NCI-H2171 treated with DMSO at 0.1 percent for 48 hours (cell line): ENCODE measurements around the gene SH3RF2.

Experiments used
- DNase-seq: peaks from one replicate; lab custom pipeline; 2025; lab: John Stamatoyannopoulos, UW

Gene SH3RF2

DNA sequence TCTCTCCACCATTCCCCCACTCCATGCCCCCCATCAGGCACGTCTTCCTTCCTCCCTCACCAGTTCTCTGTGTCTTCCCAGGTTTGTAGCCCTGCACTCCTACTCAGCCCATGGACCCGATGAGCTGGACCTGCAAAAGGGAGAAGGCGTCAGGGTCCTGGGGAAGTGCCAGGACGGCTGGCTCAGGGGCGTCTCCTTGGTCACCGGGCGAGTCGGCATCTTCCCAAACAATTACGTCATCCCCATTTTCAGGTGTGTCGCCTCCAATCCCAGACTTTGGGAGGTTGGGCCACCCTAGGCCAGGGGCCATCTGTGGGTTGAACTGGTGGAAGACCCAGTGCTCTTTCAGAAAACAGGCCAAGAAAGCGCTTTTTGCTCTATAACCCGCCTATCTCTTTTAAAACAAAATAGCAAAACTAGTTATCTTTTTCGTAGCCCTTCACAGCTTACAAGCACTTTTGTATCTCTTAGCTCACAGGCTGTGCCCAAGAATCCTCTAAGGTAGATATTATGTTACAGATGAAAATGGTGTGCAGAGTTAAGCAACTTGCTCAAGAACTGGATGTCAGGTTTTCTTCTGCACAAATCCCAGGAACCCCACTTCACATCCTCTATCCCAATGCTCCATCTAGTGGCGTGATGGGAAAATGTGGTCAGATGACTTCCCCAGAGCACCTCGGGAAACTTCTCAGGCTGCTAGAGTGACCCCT is 112.8 kb downstream of the SH3RF2 start:
- peak; percentile 24 for DNase-seq

DNA sequence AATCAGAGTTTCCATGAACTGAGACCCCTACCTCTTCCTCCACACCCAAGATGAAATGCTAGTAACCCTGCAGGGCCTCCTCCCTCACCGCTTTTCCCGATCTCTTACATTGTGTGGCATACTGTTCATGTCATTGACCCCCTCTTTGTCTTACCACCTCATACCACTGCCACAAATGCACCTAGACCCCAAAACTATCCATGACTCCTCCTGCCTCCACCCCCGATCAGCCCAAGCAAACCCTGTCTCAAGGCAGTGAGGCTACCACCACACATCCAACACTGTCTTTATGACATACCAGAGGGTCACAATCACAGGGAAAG is 113.3 kb downstream of the SH3RF2 start:
- DNase-seq = no peak

DNA sequence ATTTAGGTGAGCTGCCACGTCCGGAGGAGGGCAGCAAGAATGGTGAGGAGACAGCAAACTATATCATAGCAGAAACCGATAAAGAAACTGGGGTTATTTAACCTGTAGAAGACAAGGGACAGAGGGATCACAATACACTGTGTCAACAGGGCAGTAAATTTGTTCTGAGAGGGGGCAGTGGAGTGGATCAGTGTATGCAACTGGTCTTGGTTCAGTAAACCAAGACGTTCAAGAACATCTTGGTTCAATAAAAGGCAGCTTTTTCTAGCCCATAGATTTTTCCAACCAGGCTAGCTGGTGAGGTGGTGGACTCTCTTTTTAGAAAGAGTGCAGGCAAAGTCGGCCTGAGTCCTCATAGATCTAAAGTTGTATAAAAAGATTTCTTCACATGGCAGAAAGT is 113.7 kb downstream of the SH3RF2 start:
- DNase-seq = no peak

DNA sequence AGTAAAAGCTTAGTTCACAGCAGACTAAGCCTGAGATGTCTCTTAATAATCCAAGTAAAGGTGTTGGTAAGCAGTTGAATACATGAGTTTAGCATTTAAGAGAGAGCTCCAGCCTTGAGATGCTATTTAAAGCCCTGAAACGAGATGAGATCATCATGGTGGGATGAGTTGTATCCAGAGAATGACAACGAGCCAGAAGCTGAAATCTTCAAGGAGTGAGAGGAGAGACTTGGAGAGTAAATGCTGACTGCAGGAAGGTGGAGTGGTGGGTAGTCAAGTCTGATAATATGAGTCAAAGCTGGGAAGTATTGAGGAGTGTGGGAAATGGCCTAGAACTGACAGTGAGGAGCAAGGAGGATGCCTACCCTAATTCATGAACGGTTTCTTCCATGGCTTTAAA is 115.3 kb downstream of the SH3RF2 start:
- no peak for DNase-seq

DNA sequence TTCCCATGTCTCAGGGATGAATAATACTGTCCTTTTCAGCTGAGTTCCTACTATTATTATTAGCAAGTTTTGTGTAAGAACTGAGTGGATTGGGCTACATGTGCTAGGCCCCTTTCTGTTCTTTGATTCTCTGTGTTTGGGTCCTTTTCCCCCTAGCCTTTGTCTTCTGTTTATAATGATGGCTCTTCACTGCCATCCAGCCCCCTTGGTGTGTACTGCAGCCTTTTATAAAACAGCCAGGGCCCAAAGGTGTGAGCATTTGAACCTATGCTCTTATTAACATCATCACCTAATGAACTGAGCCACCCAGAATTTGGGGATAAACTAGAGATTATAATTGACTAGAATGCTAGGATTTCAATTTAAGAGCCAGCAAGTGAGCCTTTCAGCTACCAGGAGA is 116.4 kb downstream of the SH3RF2 start:
- DNase-seq = no peak

DNA sequence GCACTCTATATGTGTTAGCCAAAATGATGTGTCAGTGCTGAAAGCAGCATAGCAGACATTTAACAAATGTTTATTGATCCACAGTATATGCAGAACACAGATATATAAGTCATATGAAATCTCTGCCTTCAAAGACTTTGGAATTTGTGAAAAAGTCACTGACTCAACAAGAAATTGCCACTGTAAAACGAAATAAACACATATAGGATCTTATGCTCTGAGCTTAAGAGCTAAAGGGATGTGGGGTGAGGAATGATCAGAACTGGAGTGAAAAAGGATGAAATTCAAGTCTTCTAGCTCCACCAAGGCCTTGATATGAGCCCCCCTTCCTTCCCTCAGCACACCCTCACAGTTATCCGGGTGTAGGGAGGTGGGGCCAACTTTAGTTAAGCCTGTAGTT is 119.1 kb downstream of the SH3RF2 start:
- no peak for DNase-seq

DNA sequence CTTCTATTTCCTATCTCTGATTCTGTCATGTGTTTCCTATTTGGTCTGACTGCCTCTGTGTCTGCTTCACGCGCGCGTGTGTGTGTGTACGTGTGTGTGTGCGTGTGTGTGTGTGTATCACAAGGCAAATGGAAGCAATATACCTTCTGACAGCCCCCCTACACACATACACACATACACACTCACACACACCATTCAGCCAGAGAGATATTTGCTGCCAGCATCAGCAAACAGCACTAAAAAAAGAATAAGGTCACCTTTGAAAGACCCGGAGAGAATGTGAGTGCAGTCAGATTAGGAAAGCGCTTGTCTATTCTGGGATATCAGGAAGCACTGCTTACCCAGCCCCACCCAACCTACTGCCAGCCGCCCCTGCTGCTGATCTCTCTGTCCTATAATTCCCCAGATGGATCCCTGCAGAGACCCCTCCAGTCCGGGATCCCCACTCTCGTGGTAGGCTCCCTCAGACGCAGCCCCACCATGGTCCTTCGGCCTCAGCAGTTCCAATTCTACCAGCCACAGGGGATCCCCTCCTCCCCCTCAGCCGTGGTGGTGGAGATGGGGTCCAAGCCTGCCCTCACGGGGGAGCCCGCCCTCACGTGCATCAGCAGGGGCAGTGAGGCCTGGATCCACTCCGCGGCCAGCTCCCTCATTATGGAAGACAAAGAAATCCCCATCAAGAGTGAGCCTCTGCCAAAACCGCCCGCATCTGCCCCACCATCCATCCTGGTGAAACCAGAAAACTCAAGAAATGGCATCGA is 123.3 kb downstream of the SH3RF2 start:
- DNase-seq = no peak

DNA sequence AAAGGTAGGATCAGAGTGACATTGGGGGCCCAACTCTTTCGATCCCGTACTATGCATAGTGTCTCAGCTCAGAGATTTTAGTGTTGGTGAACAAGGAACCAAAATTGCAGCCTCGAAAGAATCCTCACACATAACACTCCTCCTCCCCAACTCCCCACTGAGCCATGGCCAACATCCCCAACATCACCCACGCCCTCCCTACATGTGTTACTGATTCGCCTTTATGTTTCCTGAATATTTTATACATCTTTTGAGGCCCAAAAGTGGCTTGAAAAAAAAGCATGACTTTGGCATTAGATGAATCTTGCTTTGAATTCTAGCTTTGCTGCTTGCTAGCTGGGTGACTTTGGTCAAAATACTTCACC is 123.8 kb downstream of the SH3RF2 start:
- DNase-seq = no peak

DNA sequence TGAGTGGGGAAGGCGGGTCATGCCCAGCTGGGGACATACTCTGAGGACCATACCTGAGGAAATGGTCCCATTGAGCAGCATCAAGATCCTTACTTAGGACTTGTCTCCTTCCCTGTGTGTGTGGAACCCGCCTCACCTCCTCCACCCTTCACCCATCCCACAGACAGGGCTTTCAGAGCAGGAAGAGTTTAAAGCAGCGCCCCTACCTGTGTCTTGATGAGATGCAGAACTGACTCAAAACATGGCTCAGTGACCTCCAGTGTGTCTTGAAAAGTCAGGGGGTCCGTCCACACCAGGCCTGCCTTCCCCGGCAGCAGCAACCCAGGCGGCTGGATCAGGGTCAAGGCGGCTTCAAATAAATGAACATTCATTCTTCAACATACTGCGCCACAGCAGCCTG is 130.6 kb downstream of the SH3RF2 start:
- DNase-seq = no peak

DNA sequence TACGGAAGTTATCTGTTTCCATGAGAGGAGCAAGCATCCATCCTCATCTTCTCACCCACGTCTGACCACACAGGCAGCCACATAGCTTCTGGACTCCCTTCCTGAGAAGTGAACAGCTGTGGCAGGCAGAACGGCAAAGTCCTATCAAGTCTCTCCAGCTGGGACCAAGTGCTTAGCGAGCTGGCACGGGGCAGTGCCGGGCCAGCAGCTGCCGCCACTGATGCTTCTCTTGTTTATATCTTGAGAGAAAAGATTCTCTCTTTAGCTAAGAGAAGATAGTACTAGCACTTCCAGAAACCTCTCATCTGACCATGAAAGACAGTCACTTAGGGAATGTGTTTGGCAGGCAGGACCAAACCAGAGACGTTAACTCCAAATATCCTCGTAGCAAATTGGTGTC is 131.8 kb downstream of the SH3RF2 start:
- no peak for DNase-seq

DNA sequence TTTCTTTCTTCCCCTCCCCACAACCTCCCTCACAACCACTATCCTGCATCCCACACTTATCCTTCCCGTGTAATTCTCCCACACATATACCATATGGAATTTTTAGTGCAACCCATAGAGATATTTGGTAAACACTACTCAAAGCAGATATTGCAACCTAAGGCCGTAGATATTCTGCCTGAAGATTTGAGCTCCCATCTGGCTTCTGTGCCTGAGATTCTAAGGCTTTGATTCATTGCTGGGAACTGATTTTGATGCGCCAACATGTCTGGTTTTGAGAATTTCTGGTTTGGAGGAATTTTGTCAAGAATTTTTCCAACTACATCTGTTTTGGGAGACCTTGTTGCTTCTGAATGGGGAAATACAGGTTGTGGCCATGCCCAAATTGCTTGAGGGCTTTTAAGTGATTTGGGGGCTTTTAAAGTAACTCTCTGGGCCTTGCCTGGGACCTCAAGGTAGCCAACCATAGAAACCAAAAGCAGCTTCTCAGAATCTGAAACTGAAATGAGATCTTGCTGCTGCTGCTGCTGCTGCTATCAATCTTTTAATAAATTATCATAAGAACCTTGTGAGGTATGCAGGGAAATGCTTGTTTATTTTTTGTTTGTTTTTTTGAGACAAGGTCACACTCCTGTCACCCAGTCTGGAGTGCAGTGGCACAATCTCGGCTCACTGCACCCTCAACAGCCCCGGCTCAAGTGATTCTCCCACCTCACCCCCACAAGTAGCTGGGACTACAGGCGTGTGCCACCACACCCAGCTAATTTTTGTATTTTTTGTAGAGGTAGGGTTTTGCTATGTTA is 132.8 kb downstream of the SH3RF2 start:
- no peak for DNase-seq

DNA sequence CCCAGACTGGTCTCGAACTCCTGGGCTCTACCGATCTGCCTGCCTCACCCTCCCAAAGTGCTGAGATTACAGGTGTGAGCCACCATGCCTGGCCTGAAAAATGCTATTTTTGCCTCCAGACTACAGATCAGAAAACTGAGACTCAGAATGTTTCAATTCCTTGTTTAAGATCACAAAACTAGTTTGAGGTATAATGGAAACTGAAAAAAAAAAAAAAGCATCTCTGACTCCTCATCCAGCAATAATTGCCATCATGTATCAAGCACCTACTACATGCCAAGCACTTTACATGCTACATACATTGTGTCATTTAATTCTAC is 133.4 kb downstream of the SH3RF2 start:
- no peak for DNase-seq

DNA sequence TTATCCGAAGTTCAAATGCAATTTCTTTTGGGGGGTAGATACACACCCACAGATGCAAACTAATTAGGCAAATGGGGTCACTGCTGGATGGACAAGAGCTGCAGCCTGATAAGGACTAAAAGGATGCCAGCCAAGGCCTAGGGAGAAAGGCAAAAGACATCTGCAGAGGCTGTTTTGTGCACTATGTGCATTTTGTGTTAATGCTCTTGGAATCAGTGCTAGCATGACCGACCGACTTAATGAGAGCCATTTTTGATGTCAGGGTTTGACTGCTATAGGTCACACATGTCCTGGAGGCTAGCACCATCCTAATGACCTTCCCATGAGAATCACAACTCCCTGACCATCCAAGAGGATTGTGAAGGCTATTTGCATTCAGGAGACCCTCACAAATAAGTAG is 134.4 kb downstream of the SH3RF2 start:
- DNase-seq = no peak

DNA sequence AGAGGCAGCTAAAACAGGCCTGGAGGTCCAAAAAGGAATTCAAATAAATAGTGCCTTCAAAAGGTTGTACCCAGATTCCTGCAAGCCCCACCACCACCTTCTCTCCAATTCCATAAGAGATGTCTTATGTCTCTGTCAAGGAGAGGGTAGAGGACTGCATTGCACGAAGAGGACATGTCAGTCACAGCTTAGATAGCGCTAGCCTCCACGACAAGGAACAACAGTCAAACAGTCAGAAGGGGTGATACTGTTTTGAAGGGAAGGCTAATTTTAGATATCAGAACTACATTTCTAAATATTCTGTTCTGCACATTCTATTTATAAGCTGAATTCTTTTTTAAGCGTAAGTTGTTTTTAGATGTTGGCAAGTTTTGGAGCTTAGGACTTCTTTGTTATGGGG is 134.8 kb downstream of the SH3RF2 start:
- DNase-seq = no peak

DNA sequence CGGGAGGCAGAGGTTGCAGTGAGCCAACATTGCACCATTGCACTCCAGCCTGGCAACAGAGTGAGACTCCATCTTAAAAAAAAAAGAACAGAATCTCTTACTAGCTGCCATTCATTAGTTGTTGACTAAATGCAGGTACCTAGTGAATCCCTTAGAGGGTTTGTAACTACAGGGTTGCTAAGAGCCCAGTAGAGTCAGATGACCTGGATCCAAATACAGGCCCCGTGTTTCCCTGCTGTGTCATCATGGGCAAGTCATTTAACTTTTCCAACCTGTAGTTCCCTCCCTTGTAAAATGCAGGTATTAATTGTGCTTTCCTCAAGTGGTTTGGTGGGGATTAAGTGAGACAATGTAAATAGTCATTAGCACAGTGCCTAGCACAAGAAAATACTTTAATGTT is 136.2 kb downstream of the SH3RF2 start:
- no peak for DNase-seq

DNA sequence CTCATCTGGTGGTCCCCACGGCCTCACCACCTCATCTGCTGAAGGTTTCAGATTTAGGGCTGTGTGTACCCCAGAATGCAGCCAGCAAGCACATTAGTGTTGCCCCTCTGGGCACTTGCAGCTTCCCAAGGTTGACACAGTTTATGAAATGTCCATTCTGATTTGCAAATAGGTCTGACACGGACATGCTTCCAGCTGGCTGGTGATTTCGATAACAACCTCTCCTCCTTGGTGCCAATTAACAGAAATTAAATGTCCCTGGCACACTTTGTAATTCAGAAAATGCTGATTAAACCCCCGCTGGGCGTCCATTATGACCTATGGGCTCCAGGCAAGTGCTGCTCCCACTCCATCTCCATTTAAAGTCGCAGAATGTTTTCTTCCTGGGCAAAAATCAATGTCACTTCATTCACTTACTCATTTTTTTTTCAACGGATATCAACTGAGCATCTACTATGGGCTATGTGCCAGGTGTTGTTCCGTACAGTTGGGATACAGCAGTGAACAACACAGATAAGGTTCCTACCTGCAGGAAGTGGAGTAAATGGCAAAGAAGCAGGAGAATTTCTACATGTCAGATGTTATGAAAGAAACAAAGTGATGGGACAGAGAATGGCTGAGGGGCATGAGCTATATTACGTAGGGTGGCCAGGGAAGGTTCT is 137.0 kb downstream of the SH3RF2 start:
- no peak for DNase-seq

DNA sequence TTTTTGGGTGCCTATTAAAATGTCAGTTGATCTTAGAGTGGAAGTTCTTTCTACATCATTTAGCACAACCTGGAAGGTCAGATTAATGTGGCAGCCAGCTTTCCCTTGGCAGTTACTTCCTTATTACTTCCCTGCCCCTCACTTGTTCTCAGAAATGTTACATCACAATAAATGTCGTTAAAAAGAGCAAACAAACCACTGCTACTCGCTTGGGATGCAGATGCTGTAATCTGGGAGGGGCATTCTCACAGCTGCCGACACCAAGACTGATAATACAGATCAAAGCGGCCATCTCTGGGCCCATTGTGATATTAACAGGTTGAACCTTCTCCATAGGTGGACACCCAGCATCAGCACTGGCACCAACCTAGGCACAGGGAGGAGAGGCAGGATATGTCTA is 139.7 kb downstream of the SH3RF2 start:
- no peak for DNase-seq

DNA sequence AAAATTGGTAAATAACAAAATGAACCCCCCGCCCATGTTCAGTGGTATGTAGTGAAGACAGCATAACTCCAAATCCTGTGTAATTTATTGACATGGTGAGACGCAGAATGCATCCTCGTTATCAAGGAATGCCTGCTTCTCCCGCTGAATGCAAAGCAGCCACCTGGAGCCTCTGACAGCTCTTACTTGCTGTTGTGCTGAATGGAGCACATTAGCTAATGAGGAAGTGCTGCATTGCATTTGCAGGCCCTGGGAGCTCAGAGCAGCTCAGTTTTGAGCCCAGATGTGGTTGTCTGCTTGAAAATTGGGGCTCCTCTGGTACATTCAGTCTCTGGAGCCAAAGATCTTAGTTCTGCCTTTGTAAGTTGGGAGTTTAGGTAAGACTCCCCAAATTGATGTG is 140.1 kb downstream of the SH3RF2 start:
- DNase-seq = no peak

DNA sequence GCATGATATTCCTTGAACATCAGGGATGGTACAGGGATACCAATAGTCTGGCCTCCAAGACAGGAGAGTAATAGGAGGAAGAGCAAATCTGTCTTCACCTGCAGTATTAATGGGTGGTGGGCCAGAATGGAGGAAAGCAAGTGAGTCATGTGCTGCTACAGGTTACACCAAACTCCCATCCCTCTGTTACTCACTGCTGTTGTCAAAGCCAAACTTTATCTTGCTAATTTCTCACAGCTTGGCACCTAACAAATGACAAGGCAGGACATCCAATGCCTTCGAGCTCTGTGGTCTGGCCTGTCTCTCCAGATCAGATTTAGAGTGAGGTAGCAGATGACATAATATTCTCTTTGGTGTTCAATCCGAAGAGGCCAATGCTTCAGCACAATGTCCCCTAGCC is 142.2 kb downstream of the SH3RF2 start:
- no peak for DNase-seq

DNA sequence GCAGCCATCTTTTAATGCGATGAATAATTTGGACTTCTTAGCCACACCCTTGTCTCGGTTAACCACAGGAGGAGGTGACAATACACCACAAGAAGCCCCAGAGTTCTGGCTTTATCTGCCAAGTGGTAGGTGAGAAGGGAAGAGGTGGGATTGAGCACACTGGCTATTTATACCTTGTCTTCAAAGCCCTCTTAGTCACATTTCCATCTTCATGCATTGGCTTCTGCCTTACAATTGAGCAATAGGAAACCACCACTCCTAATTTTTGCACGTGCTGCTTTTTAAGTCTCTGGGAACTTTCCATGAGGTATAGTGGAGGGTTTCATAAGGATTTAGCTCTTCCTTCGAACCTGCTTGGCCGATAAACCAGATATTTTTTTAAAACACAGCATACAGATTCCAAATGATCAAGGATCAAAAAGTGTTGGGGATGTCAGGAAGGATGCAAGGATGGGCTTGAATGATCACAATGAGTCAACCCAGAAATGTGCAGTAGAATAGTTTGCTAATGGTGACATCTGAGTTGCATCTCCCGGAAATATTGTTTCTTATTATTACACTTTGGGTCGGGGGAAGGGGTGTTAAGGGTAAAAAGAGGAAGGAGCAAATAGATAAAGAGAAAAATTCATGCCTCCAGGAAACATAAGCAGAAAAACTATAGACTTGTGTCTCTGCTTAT is 143.5 kb downstream of the SH3RF2 start:
- no peak for DNase-seq

DNA sequence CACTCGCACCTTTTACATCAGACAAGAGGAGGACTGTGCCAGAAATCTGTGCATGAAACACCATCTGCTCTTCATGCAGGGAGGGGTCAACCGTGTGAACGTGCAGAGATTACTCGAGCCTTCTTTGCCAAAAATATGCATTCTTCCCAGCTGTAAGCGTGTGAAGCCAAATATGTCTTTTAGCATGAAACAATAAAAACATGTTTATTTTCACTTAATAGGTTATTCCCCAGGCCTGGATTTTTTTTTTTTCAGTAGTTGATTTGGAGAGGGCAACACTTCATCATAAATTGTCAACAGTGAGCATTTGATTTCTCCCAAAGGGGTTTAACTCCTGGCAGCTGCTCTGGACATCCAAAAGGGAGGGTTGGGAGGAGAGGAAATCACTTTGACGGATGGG is 145.2 kb downstream of the SH3RF2 start:
- peak; percentile 34 for DNase-seq

DNA sequence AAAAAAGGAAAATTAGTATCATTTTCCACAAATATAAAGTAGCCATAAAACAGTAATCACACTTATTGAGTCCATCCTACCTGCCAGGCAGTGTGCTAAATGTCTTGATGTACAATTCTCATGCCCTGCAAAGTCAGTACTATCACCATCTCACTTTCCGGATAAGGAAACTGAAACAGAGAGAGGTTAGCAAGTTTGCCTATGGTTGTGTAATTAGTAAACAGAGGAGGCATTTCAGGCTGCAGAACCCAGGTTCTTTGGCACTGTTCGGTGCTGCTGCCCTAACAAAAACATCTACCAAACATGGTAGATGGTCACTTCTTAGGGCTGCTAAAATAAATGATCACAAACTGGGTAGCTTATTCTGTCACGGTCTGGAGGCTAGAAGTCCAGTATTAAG is 146.4 kb downstream of the SH3RF2 start:
- DNase-seq = no peak
